ELF-1 (cell line): ENCODE data around the gene KLF7.

Experiments
- DNase-seq: peaks from one replicate; pipeline ENCODE4 v3.0.0-alpha.2; 2016; ENCODE audit warnings: low read depth, low spot score

Gene KLF7

GRCh38 chr2:207093234-207093633 is 72.5 kb downstream of the KLF7 start:
- peak; percentile 67 for DNase-seq

GRCh38 chr2:207092818-207093217 is 72.9 kb downstream of the KLF7 start:
- no peak for DNase-seq

GRCh38 chr2:207091928-207092327 is 73.8 kb downstream of the KLF7 start:
- DNase-seq = no peak

GRCh38 chr2:207091176-207091575 is 74.6 kb downstream of the KLF7 start:
- no peak for DNase-seq

GRCh38 chr2:207090389-207090788 is 75.4 kb downstream of the KLF7 start:
- no peak for DNase-seq

GRCh38 chr2:207088839-207089238 is 76.9 kb downstream of the KLF7 start:
- DNase-seq = no peak

GRCh38 chr2:207088276-207088675 is 77.5 kb downstream of the KLF7 start:
- no peak for DNase-seq

- DNase-seq = no peak
Observed at GRCh38 chr2:207087046-207087902, 78.5 kb downstream of the KLF7 start.

GRCh38 chr2:207086136-207086535 is 79.6 kb downstream of the KLF7 start:
- no peak for DNase-seq

- no peak for DNase-seq
Observed at GRCh38 chr2:207085110-207085509, 80.6 kb downstream of the KLF7 start.

- DNase-seq = no peak
Observed at GRCh38 chr2:207083361-207084110, 82.2 kb downstream of the KLF7 start.

GRCh38 chr2:207082619-207083018 is 83.1 kb downstream of the KLF7 start:
- DNase-seq = no peak

GRCh38 chr2:207078186-207078798 is 87.5 kb downstream of the KLF7 start:
- DNase-seq = no peak

GRCh38 chr2:207077266-207077665 is 88.5 kb downstream of the KLF7 start:
- DNase-seq = no peak

GRCh38 chr2:207075456-207075855 is 90.3 kb downstream of the KLF7 start:
- no peak for DNase-seq

- DNase-seq = peak; percentile 48
Observed at GRCh38 chr2:207073801-207074678, 91.7 kb downstream of the KLF7 start.

GRCh38 chr2:207073412-207073800 is 92.3 kb downstream of the KLF7 start:
- no peak for DNase-seq

- DNase-seq = no peak
Observed at GRCh38 chr2:207072571-207072970, 93.2 kb downstream of the KLF7 start.

GRCh38 chr2:207071820-207072219 is 93.9 kb downstream of the KLF7 start:
- DNase-seq = no peak

- peak; percentile 49 for DNase-seq
Observed at GRCh38 chr2:207067473-207067872, 98.3 kb downstream of the KLF7 start.

GRCh38 chr2:207066791-207067460 is 98.8 kb downstream of the KLF7 start:
- peak; percentile 5 for DNase-seq
